CD4-positive, alpha-beta T cell treated with Interleukin-2 at 100 ng/mL for 4 hours (primary cell): Measurements from ENCODE around the gene OR2AP1.
"Not testable (repeated sequence)": the region's sequence is repeated elsewhere in the genome, so short reads cannot be mapped to it uniquely, and the experiment has no call there.

ENCODE experiments used
- DNase-seq: peaks from one replicate; pipeline ENCODE4 v3.0.0-alpha.2; 2020; ENCODE audit warnings: low spot score

Gene OR2AP1

GRCh38 chr12:55572168-55572567 is at the start of gene OR2AP1:
TSS of gene OR2AP1 (plus strand) at chr12:55572468. CDS start at chr12:55574415, 1,947 bp downstream.
- no peak for DNase-seq

DNA sequence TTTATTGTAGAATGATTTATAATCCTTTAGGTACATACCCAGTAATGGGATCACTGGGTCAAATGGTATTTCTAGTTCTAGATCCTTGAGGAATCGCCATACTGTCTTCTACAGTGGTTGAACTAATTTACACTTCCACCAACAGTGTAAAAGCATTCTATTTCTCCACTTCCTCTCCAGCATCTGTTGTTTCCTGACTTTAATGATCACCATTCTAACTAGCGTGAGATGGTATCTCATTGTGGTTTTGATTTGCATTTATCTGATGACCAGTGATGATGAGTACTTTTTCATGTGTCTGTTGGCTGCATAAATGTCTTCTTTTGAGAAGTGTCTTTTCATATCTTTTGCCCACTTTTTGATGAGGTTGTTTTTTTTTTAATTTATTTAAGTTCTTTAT is 24.0 kb upstream of the OR2AP1 start:
- DNase-seq: not testable (repeated sequence)

- DNase-seq: no peak
Measured at GRCh38 chr12:55548756-55549155, 23.5 kb upstream of the OR2AP1 start.

- DNase-seq: no peak
Measured at GRCh38 chr12:55549302-55549701, 23.0 kb upstream of the OR2AP1 start, which contains the start of gene OR6C4. TSS of gene OR6C4 (plus strand) at chr12:55549602. CDS start at chr12:55551227, 1,625 bp downstream.

DNA sequence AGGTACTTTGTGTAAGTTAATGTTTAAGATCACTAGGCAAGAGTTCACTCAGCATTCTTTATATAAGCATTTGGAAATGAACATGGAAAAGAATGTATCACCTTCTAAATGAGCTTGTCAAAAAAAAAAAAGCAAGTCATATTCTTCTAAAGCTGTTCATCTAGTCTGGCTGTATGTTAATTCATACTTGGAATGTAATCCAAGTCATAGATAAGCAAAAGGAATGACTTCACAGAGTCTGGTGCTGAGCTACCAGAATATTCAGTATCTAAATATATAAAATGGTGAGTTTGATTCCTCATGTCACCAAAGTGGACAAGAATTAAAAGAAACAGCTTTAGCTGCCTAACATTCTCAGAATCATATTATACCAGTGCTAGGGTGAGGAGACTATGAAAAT is 18.0 kb upstream of the OR2AP1 start:
- DNase-seq: no peak

DNA sequence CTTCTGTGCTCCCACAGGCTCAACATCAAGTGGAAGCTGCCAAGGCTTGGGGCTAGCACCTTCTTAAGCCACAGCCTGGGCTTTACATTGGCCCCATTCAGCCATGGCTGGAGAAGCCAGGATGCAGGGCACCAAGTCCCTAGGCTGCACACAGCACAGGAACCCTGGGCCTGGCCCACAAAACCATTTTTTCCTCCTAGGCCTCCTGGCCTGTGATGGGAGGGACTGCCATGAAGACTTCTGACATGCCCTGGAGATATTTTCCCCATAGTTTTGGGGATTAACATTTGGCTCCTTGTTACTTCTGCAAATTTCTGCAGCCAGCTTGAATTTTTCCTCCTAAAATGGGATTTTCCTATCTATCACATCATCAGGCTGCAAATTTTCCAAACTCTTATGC is 2.2 kb upstream of the OR2AP1 start:
- not testable (repeated sequence) for DNase-seq

DNA sequence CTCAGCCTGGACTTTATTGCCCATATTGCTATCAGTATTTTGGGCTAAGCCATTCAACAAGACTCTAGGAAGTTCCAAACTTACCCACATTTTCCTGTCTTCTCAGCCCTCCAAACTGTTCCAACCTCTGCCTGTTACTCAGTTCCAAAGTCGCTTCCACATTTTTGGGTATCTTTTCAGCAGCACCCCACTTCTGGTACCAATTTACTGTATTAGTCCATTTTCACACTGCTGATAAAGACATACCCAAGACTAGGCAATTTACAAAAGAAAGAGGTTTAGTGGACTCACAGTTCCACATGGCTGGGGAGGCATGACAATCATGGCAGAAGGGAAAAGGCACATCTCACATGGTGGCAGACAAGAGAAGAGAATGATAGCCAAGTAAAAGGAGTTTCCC is 1.6 kb upstream of the OR2AP1 start:
- DNase-seq: not testable (repeated sequence)

GRCh38 chr12:55582066-55582465 is 9.8 kb downstream of the OR2AP1 start:
- no peak for DNase-seq

GRCh38 chr12:55585817-55586216 is 13.5 kb downstream of the OR2AP1 start:
- DNase-seq: no peak

DNA sequence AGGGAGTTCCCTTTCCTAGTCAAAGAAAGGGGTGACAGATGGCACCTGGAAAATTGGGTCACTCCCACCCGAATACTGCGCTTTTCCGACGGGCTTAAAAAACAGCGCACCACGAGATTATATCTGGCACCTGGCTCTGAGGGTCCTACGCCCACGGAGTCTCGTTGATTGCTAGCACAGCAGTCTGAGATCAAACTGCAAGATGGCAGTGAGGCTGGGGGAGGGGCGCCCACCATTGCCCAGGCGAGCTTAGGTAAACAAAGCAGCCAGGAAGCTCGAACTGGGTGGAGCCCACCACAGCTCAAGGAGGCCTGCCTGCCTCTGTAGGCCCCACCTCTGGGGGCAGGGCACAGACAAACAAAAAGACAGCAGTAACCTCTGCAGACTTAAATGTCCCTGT is 17.9 kb downstream of the OR2AP1 start:
- not testable (repeated sequence) for DNase-seq

DNA sequence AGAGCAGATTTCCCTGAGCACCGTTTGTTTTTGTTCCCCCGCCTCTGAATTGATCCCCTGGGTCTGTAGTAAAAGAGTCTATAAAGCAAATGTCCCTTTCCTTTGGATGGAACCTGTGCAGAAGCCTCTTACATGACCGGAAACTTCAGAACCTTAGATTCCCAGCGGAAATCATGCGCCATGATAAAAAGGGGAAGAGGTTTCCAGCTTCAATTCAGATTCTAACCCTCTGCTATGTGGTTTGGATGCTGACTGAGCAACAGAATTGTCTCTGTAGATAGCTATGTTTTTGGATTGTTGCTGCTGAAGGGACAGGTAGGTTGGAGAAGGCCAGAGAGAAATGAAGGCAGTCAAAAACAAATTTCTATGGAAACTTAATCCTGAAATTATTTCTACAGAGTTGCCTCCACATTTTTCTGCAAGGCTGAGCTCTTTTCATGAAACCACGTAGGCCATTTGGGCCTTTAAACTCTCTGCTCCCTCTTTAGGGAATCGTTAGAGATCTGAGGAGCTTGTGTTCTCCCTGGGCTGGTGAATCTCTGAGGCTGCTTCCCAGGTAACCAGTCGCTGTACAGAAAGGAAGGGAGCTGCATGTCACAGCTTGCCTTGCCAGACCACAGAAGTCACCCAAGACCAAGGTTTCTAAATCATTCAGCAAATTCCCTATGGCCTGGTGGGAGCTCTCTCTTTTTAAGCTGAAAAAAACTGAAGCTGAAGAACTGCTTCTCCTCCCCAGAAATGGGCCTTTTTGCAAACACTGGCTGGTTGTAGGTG is 35.7 kb downstream of the OR2AP1 start:
- no peak for DNase-seq

DNA sequence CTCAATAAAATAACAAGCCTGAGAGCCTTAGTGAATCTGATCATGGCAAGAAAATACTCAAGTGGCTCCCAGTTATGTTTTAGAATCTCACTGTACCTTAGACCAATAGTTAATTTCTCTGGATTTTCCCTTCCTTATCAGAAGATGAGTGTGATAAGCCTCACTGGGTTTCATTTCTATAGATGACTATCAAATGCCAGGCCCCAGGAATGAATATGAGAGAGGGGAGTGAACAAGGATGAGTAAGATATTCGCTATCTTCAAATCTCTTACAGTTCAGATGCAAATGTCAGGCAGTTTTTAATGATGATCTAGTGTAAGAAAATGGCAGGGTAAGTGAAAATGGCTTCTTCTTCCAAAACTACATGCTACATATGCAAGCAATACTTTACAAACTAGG is 38.3 kb downstream of the OR2AP1 start:
- DNase-seq: no peak

DNA sequence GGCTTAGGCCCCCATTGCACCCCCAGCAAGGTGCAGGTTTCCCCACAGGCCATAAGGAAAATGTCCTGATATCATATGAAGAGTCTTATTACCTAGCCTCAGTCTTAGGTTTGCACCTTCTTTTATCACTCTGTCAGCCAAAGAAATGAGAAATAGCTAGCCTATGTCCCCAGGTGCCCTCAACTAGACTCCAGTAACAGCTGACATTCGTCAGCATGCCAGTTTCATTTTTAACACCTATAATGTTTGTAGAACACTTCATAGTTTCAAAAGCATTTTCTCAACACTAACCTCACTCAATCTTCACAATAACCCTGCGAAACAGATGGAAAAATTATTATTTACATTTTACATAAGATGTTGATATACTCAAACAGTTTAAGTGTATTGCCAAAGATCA is 40.4 kb downstream of the OR2AP1 start:
- DNase-seq: no peak

- DNase-seq: no peak
Measured at GRCh38 chr12:55614764-55615163, 42.5 kb downstream of the OR2AP1 start.

GRCh38 chr12:55619354-55620138 is 47.3 kb downstream of the OR2AP1 start:
- DNase-seq: peak; percentile 83

DNA sequence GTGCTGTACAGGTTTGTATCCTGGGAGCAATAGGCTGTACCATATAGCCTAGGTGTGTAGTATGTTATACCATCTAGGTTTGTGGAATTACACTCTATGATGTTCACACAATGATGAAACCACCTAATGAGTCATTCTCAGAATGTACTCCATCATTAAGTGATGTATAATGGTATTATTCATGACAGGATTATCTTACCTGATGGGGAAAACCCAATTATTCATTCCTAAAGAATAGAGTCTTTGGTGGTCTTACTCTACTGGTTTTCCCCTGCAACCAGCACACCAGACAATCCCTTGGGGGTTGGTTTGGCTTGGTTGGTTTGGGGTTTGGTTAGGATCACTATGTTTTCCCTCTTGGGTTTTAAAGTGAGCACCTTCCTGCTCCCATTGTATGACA is 51.8 kb downstream of the OR2AP1 start:
- DNase-seq: no peak
